Spleen (tissue), 11 donors: ENCODE results near the gene ITIH4. TPM values are rescaled to one million over a fixed set of nuclear protein-coding genes. Genes with fewer than 3 reads are reported as not detected.

Source experiments
- DNase-seq: peaks from one replicate; pipeline ENCODE4 v3.0.0-alpha.2; 2020
- H3K27ac ChIP-seq, 8 donors: fragments of 200-600 bp; sonication (generic) in 7 of 8; 1 replicate in 4 of 8; 2 replicates in 4 of 8; pipeline versions ENCODE4 v1.5.0 to v1.8.0; 2016 to 2021; ENCODE audit warnings: inconsistent platforms in 4 of 8, mild to moderate bottlenecking in 4 of 8, moderate library complexity in 1 of 8
- H3K27me3 ChIP-seq, 7 donors: fragments of 200-600 bp; sonication (generic) in 6 of 7; replicated peaks in 1 of 7; 1 replicate in 4 of 7; 2 replicates in 3 of 7; pipeline versions ENCODE4 v1.5.0 to v1.8.0; 2016 to 2021; ENCODE audit warnings: inconsistent platforms in 3 of 7, mild to moderate bottlenecking in 1 of 7
- H3K36me3 ChIP-seq, 6 donors: fragments of 200-600 bp; sonication (generic) in 5 of 6; 1 replicate in 4 of 6; 2 replicates in 2 of 6; pipeline versions ENCODE4 v1.5.0 to v1.8.0; 2016 to 2021; ENCODE audit warnings: inconsistent platforms in 2 of 6
- H3K4me1 ChIP-seq, 6 donors: fragments of 200-600 bp; sonication (generic) in 5 of 6; 1 replicate in 3 of 6; 2 replicates in 3 of 6; pipeline versions ENCODE4 v1.5.0 to v1.8.0; 2016 to 2021; ENCODE audit warnings: inconsistent platforms in 3 of 6
- H3K4me3 ChIP-seq, 8 donors: fragments of 200-600 bp; sonication (generic) in 7 of 8; 1 replicate in 4 of 8; 2 replicates in 4 of 8; pipeline versions ENCODE4 v1.5.0 to v1.8.0; 2016 to 2021; ENCODE audit warnings: inconsistent platforms in 4 of 8, mild to moderate bottlenecking in 4 of 8, moderate library complexity in 2 of 8
- H3K9me3 ChIP-seq, 8 donors: fragments of 200-600 bp; sonication (generic) in 7 of 8; 1 replicate in 4 of 8; 2 replicates in 4 of 8; pipeline versions ENCODE4 v1.5.0 to v1.8.0; 2016 to 2021; ENCODE audit warnings: inconsistent platforms in 4 of 8
- CTCF ChIP-seq, 11 experiments: fragments of 200-600 bp in 7 of 11; fragments of 450-650 bp in 4 of 11; sonication (generic) in 4 of 11; IDR thresholded peaks in 8 of 11; conservative IDR thresholded peaks in 3 of 11; 1 replicate in 7 of 11; 2 replicates in 4 of 11; pipeline versions ENCODE4 v1.4.0 to v1.8.0; 2016 to 2021; ENCODE audit warnings: antibody characterized with exemption in 11 of 11, inconsistent platforms in 4 of 11, mild to moderate bottlenecking in 1 of 11
- POLR2A ChIP-seq, 3 donors: fragments of 450-650 bp; IDR thresholded peaks; one replicate each; pipeline ENCODE4 v1.5.1; 2017; ENCODE audit warnings: antibody characterized with exemption in 3 of 3, mild to moderate bottlenecking in 1 of 3
- POLR2AphosphoS5 ChIP-seq, 3 donors: sonication (generic); formaldehyde crosslinking; IDR thresholded peaks; one replicate each; pipeline ENCODE4 v1.5.1; 2017; ENCODE audit warnings: antibody characterized with exemption in 3 of 3
- WGBS, 5 donors: extraction: QIAGEN DNeasy Blood & Tissue Kit in 3 of 5; methylation state at CpG; one replicate each; pipeline versions ENCODE4 v1.1.5 to v1.1.7; 2013 to 2018; 5-methylcytosine and 5-hydroxymethylcytosine counted together
- intact Hi-C: fragments of 100-400 bp; cut with DNase I; formaldehyde crosslinking; loops from one replicate; pipeline ENCODE4 v1.15.0; 2023; ENCODE audit warnings: low total_unique reads
- polyA plus RNA-seq, 3 donors: library from polyadenylated mRNA; stranded (reverse); fragments of 200-250 nt; gene quantifications; one replicate each; pipeline ENCODE4 v1.2.1, GENCODE V29; 2013
- total RNA-seq, 7 donors: library from RNA; depleted of rRNA in 3 of 7; stranded (reverse); fragments of >200 nt in 3 of 7; fragmentation: NEBNext Ultra II Directional in 4 of 7; extraction: Animal tissue kit (Norgen Biotek cat#: 25700) in 4 of 7; gene quantifications; one replicate each; pipeline versions ENCODE4 v1.1.0 to v1.2.1, GENCODE V29; 2016 to 2021
- donor health status: healthy with polysubstance abuse.
- donor health status: DM: no; HTN: no; CAD: no; lungs with moderate emphysema.
- donor health status: DM: no; HTN: no; CAD: no.
- donor health status: Bipolar disorder and iron deficiency.
- donor health status: healthy.
- donor health status: DM: no; HTN: no; CAD: no.
- donor health status: DM: yes; HTN: yes; CAD: no.

The ITIH4 gene
- total and polyA plus RNA-seq, 10 donors: 9.9 to 54.2 (median 21.6) TPM

- intact Hi-C loops: no loop called here
- TF ChIP-seq POLR2A (IDR thresholded peaks at IDR 0.05) (no peak), POLR2AphosphoS5 (IDR thresholded peaks at IDR 0.05) (no peak), CTCF (IDR thresholded peaks at IDR 0.05 in 8 of 11, conservative IDR thresholded peaks at IDR 0.05 in 3 of 11) (no peak)
- Histone ChIP-seq H3K9me3 (peaks cover 0 to 26% (median 22%) of the 10 kb centered on the region in 8 donors), H3K4me1 (no peaks in the 10 kb centered on the region), H3K36me3 (peaks cover 0 to 51% (median 0%) of the 10 kb centered on the region in 6 donors), H3K27me3 (no peaks in the 10 kb centered on the region), H3K27ac (no peak overlapping the region), H3K4me3 (no peak overlapping the region)
- no peak for DNase-seq
- 96 to 99% (median 98%) methylated on average over 13 of the region's 13 CpGs for WGBS, 5 donors
Measured at GRCh38 chr3:52865994-52866393, 35.5 kb upstream of the ITIH4 start.

- Histone ChIP-seq H3K4me3 (no peak overlapping the region), H3K36me3 (peaks cover 0 to 56% (median 0%) of the 10 kb centered on the region in 6 donors), H3K9me3 (peaks cover 0 to 24% (median 16%) of the 10 kb centered on the region in 8 donors), H3K27me3 (no peaks in the 10 kb centered on the region), H3K4me1 (no peaks in the 10 kb centered on the region), H3K27ac (no peak overlapping the region)
- DNase-seq: peak; percentile 60
- 88 to 94% (median 93%) methylated on average over 7 to 8 of the region's 8 CpGs for WGBS, 5 donors
- TF ChIP-seq POLR2A (IDR thresholded peaks at IDR 0.05) (no peak), POLR2AphosphoS5 (IDR thresholded peaks at IDR 0.05) (no peak), CTCF (IDR thresholded peaks at IDR 0.05 in 8 of 11, conservative IDR thresholded peaks at IDR 0.05 in 3 of 11) (no peak)
- intact Hi-C loops: no loop called here
Measured at GRCh38 chr3:52860424-52860768, 29.9 kb upstream of the ITIH4 start.

GRCh38 chr3:52859686-52860423 lies 29.4 kb upstream of the ITIH4 start:
- no peaks in the 10 kb centered on the region for H3K4me1 ChIP-seq
- peaks cover 0 to 18% (median 12%) of the 10 kb centered on the region in 8 donors for H3K9me3 ChIP-seq
- no peak for TF ChIP-seq POLR2A (IDR thresholded peaks at IDR 0.05)
- TF ChIP-seq POLR2AphosphoS5 (IDR thresholded peaks at IDR 0.05): no peak
- TF ChIP-seq CTCF (IDR thresholded peaks at IDR 0.05 in 8 of 11, conservative IDR thresholded peaks at IDR 0.05 in 3 of 11): no peak
- peak; percentile 2 for DNase-seq
- H3K27me3 ChIP-seq: no peaks in the 10 kb centered on the region
- no peak overlapping the region for H3K27ac ChIP-seq
- peaks cover 0 to 61% (median under 1%) of the 10 kb centered on the region in 6 donors for H3K36me3 ChIP-seq
- 91 to 97% (median 93%) methylated on average over 8 of the region's 8 CpGs for WGBS, 5 donors
- intact Hi-C loops: no loop called here
- no peak overlapping the region for H3K4me3 ChIP-seq

GRCh38 chr3:52857864-52858263 lies 27.4 kb upstream of the ITIH4 start:
- no peak for TF ChIP-seq CTCF (IDR thresholded peaks at IDR 0.05 in 8 of 11, conservative IDR thresholded peaks at IDR 0.05 in 3 of 11)
- no peak for TF ChIP-seq POLR2A (IDR thresholded peaks at IDR 0.05)
- no peak for TF ChIP-seq POLR2AphosphoS5 (IDR thresholded peaks at IDR 0.05)
- peaks cover 0 to 69% (median 10%) of the 10 kb centered on the region in 6 donors for H3K36me3 ChIP-seq
- no peaks in the 10 kb centered on the region for H3K27me3 ChIP-seq
- H3K4me3 ChIP-seq: no peak overlapping the region
- H3K9me3 ChIP-seq: no peaks in the 10 kb centered on the region
- H3K4me1 ChIP-seq: no peaks in the 10 kb centered on the region
- intact Hi-C loops: no loop called here
- no peak overlapping the region for H3K27ac ChIP-seq
- WGBS, 5 donors: 85 to 99% (median 96%) methylated on average over 5 of the region's 5 CpGs
- DNase-seq: no peak
